Trophoblast cell (in vitro differentiated cells and primary cell): ENCODE measurements around the gene PPP2R3A.
"Not testable (repeated sequence)": the region's sequence is repeated elsewhere in the genome, so short reads cannot be mapped to it uniquely, and the experiment has no call there.

Source experiments
- DNase-seq, 2 donors: peaks; one replicate each; pipeline ENCODE4 v3.0.0-alpha.2; 2016
- H2AFZ ChIP-seq: 2 replicates; pipeline ENCODE4 v1.6.1; 2013; ENCODE audit warnings: low read length, moderate library complexity, mild to moderate bottlenecking; ENCODE audit not compliant: insufficient read depth, poor library complexity
- H2AK5ac ChIP-seq: 2 replicates; pipeline ENCODE4 v1.6.1; 2013; ENCODE audit warnings: mild to moderate bottlenecking, low read length
- H2BK120ac ChIP-seq: 2 replicates; pipeline ENCODE4 v1.6.1; 2013; ENCODE audit warnings: low read length, mild to moderate bottlenecking, moderate library complexity; ENCODE audit not compliant: insufficient read depth, poor library complexity
- H2BK12ac ChIP-seq: 2 replicates; pipeline ENCODE4 v1.6.1; 2013; ENCODE audit warnings: mild to moderate bottlenecking, low read length, moderate library complexity
- H2BK5ac ChIP-seq: 2 replicates; pipeline ENCODE4 v1.6.1; 2013; ENCODE audit warnings: low read length, low read depth, moderate library complexity, mild to moderate bottlenecking; ENCODE audit not compliant: poor library complexity
- H3K14ac ChIP-seq: 2 replicates; pipeline ENCODE4 v1.6.1; 2013; ENCODE audit warnings: mild to moderate bottlenecking, low read length
- H3K18ac ChIP-seq: 2 replicates; pipeline ENCODE4 v1.6.1; 2013; ENCODE audit warnings: mild to moderate bottlenecking, low read length
- H3K23ac ChIP-seq: 2 replicates; pipeline ENCODE4 v1.6.1; 2013; ENCODE audit warnings: low read length
- H3K27ac ChIP-seq: 2 replicates; pipeline ENCODE4 v1.5.1; 2013; ENCODE audit warnings: low read depth, mild to moderate bottlenecking, inconsistent platforms, low read length, moderate library complexity
- H3K27me3 ChIP-seq: 2 replicates; pipeline ENCODE4 v1.6.1; 2013; ENCODE audit warnings: inconsistent platforms, mild to moderate bottlenecking, low read length, moderate library complexity; ENCODE audit not compliant: insufficient read depth
- H3K36me3 ChIP-seq, 2 experiments: 1 replicate in 1 of 2; 2 replicates in 1 of 2; pipeline ENCODE4 v1.6.1; 2013; ENCODE audit warnings: low read length in 2 of 2, mild to moderate bottlenecking in 2 of 2, moderate library complexity in 1 of 2; ENCODE audit not compliant: insufficient read depth in 2 of 2, control insufficient read depth in 1 of 2
- H3K4ac ChIP-seq: 2 replicates; pipeline ENCODE4 v1.6.1; 2013; ENCODE audit warnings: low read depth, mild to moderate bottlenecking, low read length, moderate library complexity
- H3K4me1 ChIP-seq, 2 experiments: 1 replicate in 1 of 2; 2 replicates in 1 of 2; pipeline ENCODE4 v1.6.1; 2013; ENCODE audit warnings: low read length in 2 of 2, mild to moderate bottlenecking in 2 of 2, moderate library complexity in 1 of 2; ENCODE audit not compliant: insufficient read depth in 2 of 2, control insufficient read depth in 1 of 2
- H3K4me2 ChIP-seq: 2 replicates; pipeline ENCODE4 v1.6.1; 2013; ENCODE audit warnings: inconsistent platforms, mild to moderate bottlenecking, low read length, moderate library complexity
- H3K4me3 ChIP-seq: 2 replicates; pipeline ENCODE4 v1.5.1; 2013; ENCODE audit warnings: mild to moderate bottlenecking, low read depth, low read length, inconsistent platforms
- H3K79me1 ChIP-seq: one replicate; pipeline ENCODE4 v1.6.1; 2013; ENCODE audit warnings: low read length
- H3K79me2 ChIP-seq: 2 replicates; pipeline ENCODE4 v1.6.1; 2013; ENCODE audit warnings: low read length, mild to moderate bottlenecking; ENCODE audit not compliant: control insufficient read depth, insufficient read depth, poor library complexity
- H3K9ac ChIP-seq: 2 replicates; pipeline ENCODE4 v1.6.1; 2013; ENCODE audit warnings: mild to moderate bottlenecking, low read length
- H3K9me3 ChIP-seq: 2 replicates; pipeline ENCODE4 v1.6.1; 2013; ENCODE audit warnings: low read depth, mild to moderate bottlenecking, control low read depth, inconsistent platforms, low read length; ENCODE audit not compliant: insufficient read depth
- H4K12ac ChIP-seq: 2 replicates; pipeline ENCODE4 v1.6.1; 2013; ENCODE audit warnings: low read depth, mild to moderate bottlenecking, low read length, moderate library complexity
- H4K8ac ChIP-seq: 2 replicates; pipeline ENCODE4 v1.6.1; 2013; ENCODE audit warnings: low read depth, mild to moderate bottlenecking, low read length, moderate library complexity
- H4K91ac ChIP-seq: one replicate; pipeline ENCODE4 v1.6.1; 2013; ENCODE audit warnings: low read depth, mild to moderate bottlenecking, low read length, moderate library complexity
- WGBS: extraction: QIAGEN DNeasy Blood & Tissue Kit; methylation state at CpG from one replicate; pipeline ENCODE4 v1.1.7; 2013; ENCODE audit warnings: missing lambda C conversion rate; ENCODE audit not compliant: insufficient read length, insufficient coverage; ENCODE audit errors: extremely low coverage; 5-methylcytosine and 5-hydroxymethylcytosine counted together

Gene PPP2R3A

DNA sequence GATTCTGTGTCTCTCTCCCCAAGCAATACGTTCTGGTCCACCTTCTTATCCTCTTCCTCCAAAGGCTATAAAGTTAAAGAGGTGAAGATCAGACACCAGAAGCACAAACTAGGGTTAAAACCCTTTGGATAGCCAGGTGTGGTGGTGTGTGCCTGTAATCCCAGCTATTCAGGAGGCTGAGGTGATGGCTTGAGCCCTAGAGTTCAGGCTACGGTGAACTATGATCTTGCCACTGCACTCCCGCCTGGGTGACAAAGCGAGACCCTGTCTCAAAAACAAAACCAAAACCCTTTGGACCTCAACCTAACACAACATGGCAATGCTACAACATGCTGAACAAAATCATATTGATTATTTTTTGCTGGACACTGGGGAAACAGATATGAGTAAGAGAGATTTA lies 187.4 kb downstream of the PPP2R3A start:
- WGBS, result no CpG with 5 or more reads among the region's 4 CpGs
- H3K23ac ChIP-seq, result no peak overlapping the region
- peak overlapping the region; percentile 74 for H3K4ac ChIP-seq
- no peak overlapping the region for H3K18ac ChIP-seq
- H4K91ac ChIP-seq, result no peak overlapping the region
- H3K79me1 ChIP-seq, result no peaks in the 10 kb centered on the region
- no peaks in the 10 kb centered on the region for H3K27me3 ChIP-seq
- no peak overlapping the region for H3K4me2 ChIP-seq
- no peak overlapping the region for H3K14ac ChIP-seq
- peaks cover 0 to 9% of the 10 kb centered on the region in 2 experiments for H3K36me3 ChIP-seq
- H2BK5ac ChIP-seq, result no peak overlapping the region
- DNase-seq, result no peak
- H2BK12ac ChIP-seq, result no peak overlapping the region
- no peak overlapping the region for H2BK120ac ChIP-seq
- no peak overlapping the region for H4K8ac ChIP-seq
- H3K9me3 ChIP-seq, result no peaks in the 10 kb centered on the region
- no peak overlapping the region for H2AFZ ChIP-seq
- no peak overlapping the region for H3K27ac ChIP-seq
- no peak overlapping the region for H3K4me3 ChIP-seq
- H4K12ac ChIP-seq, result no peak overlapping the region
- H2AK5ac ChIP-seq, result no peak overlapping the region
- no peaks in the 10 kb centered on the region for H3K4me1 ChIP-seq
- no peak overlapping the region for H3K9ac ChIP-seq
- H3K79me2 ChIP-seq, result peaks cover 4% of the 10 kb centered on the region

DNA sequence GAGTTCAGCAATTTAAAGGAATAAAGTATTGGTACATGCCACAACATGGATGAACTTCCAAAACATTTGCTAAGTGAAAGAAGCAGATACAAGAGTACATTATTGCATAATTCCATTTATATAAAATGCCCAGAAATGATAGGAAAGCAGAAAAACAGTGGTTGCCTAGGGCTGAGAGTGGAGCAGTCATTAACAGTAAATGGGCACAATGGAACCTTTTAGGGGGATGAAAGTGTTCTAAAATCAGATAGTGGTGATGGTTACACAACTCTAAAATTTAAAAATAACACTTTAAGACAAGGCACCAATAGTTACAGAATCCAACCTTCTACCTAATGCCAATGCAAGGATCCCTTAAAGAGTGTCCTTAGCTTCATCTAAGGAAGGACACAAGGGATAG lies 196.0 kb downstream of the PPP2R3A start:
- Histone ChIP-seq H3K36me3 (no peaks in the 10 kb centered on the region), H3K27ac (no peak overlapping the region), H3K27me3 (no peaks in the 10 kb centered on the region), H3K14ac (no peak overlapping the region), H3K18ac (no peak overlapping the region), H3K9ac (no peak overlapping the region), H2AK5ac (no peak overlapping the region), H3K4ac (peak overlapping the region; percentile 59), H3K79me2 (peaks cover 12% of the 10 kb centered on the region), H2BK12ac (no peak overlapping the region), H4K8ac (no peak overlapping the region), H3K4me3 (no peak overlapping the region), H2BK120ac (no peak overlapping the region), H4K91ac (no peak overlapping the region), H2BK5ac (no peak overlapping the region), H3K9me3 (no peaks in the 10 kb centered on the region), H2AFZ (no peak overlapping the region), H3K4me2 (no peak overlapping the region), H3K79me1 (no peaks in the 10 kb centered on the region), H3K4me1 (no peaks in the 10 kb centered on the region), H4K12ac (no peak overlapping the region), H3K23ac (no peak overlapping the region)
- no peak for DNase-seq

DNA sequence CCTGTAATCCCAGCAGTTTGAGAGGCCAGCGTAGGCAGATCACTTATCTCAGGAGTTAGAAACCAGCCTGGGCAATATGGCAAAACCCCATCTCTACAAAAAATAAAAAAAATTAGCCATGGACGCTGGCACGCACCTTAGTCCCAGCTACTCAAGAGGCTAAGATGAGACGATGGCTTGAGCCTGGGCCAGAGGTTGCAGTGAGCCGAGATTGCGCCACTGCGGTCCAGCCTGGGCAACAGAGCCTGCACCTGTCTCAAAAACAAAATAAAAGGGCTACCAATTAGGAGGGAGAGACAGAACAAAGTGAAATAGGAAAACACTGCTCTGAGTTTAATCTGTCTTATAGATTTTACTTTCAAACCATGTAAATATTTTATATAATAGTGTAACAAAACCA lies 196.8 kb downstream of the PPP2R3A start:
- Histone ChIP-seq H3K4me3 (no peak overlapping the region), H3K9ac (no peak overlapping the region), H4K8ac (no peak overlapping the region), H3K14ac (no peak overlapping the region), H2BK12ac (no peak overlapping the region), H3K27me3 (no peaks in the 10 kb centered on the region), H3K79me2 (peaks cover 10% of the 10 kb centered on the region), H2AFZ (no peak overlapping the region), H3K23ac (no peak overlapping the region), H4K12ac (no peak overlapping the region), H3K4me1 (no peaks in the 10 kb centered on the region), H3K4me2 (no peak overlapping the region), H3K18ac (no peak overlapping the region), H3K79me1 (no peaks in the 10 kb centered on the region), H3K27ac (no peak overlapping the region), H3K36me3 (no peaks in the 10 kb centered on the region), H3K4ac (peak overlapping the region; percentile 98), H2BK5ac (no peak overlapping the region), H3K9me3 (no peaks in the 10 kb centered on the region), H2AK5ac (no peak overlapping the region), H2BK120ac (no peak overlapping the region), H4K91ac (no peak overlapping the region)
- DNase-seq, result no peak
- no CpG with 5 or more reads among the region's 7 CpGs for WGBS

DNA sequence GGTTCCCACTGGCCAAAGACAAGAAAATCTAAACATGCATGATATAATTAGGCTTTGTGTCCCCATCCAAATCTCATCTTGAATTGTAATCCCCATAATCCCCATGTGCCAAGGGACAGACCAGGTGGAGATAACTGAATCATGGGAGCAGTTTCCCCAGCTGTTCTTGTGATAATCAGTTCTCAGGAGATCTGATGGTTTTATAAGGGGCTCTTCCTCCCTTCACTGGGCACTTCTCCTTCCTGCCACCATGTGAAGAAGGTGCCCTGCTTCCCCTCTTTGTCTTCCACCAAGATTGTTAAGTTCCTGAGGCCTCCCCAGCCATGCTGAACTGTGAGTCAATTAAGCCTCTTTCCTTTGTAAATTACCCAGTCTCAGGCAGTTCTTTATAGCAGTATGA lies 198.1 kb downstream of the PPP2R3A start:
- not testable (repeated sequence) for H4K91ac ChIP-seq, H2BK12ac ChIP-seq
- peak overlapping the region; percentile 91 for H3K4ac ChIP-seq

More for the DNA sequence above, 198.1 kb downstream of the PPP2R3A start:
- H3K4me2 ChIP-seq, H3K27ac ChIP-seq, H3K23ac ChIP-seq, H3K36me3 ChIP-seq, H2BK5ac ChIP-seq, H3K18ac ChIP-seq, H3K9ac ChIP-seq, H3K79me1 ChIP-seq, H4K12ac ChIP-seq, H3K9me3 ChIP-seq, H3K27me3 ChIP-seq, H4K8ac ChIP-seq, H2AK5ac ChIP-seq, H3K14ac ChIP-seq, H3K4me1 ChIP-seq, DNase-seq, H2AFZ ChIP-seq, H3K4me3 ChIP-seq, H2BK120ac ChIP-seq: not testable (repeated sequence)
- peaks cover 13% of the 10 kb centered on the region for H3K79me2 ChIP-seq
